Activated naive CD4-positive, alpha-beta T cell treated with anti-CD3 and anti-CD28 coated beads, Interleukin-2, amount 50 U/mL, for 16 hours (primary cell): Measurements from ENCODE around the gene OCSTAMP.

Source experiments
- DNase-seq: peaks from one replicate; pipeline ENCODE4 v3.0.0-alpha.2; 2020

Gene OCSTAMP

DNA sequence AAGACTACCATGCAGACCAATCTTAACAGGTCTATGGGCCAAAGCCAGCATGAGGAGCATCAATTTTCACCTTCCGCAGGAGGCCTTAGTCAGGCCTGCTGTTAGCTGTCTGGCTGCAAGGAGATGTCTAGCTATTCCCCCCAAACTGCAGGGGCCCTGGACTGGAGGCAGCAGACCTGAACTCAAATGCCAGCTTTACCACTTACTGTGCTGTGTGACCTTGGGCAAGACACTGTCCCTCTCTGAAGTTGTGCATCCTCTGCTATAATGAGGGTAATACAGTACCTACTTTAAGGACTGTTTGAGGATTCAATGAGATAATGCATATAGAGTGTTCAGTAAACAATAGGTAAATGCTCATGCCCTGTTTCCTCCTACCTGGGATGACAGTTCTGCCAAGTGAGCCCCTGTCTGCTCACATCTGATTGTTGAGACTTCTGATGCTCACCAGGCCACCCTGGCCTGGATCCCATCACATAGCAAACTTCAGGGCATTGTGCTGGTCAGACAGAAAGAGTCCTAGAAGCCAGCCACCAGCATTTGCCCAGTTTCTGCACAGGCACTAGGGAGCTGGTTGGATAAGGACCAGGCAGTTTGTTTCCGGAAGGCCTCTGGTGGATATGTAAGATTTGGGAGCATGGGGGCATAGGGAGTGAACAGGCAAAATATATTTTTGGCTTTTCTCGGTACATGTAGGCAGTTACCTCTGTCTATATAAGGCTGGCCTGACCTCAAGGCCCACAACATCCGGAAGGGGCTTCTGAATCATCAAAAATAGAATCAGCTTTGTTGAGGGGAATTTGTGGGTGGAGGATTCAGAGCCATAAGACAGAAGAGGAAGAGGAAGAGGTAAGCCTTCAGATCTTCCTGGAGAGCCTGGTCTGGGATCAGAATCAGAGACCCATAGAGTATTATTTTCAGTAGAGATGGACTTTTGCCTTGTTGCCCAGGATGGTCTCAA, 2.3 kb upstream of the OCSTAMP start:
- no peak for DNase-seq

DNA sequence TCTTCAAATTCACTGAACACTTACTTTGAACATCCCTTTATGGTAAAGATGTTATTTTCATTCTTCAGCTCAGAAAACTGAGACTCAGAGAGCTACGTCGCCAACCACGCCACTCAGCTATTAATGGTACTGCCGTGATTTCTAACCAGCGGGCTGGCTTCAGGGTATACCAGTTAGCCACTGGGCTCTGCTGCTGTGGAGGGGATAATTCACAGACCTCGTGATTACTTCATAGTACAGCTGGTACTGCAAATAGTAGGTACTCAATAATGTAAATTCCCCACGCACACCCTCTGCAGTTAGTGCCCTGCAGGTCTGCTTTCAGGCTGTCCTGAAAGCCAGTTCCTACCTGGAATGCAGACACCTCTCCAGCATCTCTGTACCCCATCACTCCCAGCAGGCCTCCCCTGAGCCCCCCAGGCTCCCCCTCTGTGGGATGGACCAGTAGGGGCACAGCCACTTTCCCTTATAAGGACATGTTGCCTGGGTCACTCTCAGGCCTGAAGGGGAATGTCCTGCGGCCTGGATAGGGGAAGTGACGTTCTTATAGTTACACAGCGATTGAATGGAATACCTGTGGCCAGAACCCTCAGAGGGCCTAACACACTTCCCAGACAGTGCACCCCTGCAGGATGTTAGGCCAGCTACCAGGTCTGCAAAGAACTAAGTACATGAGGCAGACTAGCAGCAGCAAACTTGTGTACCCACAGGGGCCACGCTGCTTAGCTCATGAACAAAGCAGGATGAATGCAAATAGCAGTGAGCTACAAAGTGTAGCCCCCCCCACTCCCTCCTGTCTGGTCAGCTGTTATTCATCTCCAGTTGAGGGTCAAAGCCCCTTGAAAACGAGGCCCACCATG, 1.3 kb upstream of the OCSTAMP start:
- no peak for DNase-seq

GRCh38 chr20:46549188-46549972, 1.1 kb downstream of the OCSTAMP start:
- DNase-seq: no peak

- no peak for DNase-seq
Measured at GRCh38 chr20:46548688-46549087, 1.8 kb downstream of the OCSTAMP start.

DNA sequence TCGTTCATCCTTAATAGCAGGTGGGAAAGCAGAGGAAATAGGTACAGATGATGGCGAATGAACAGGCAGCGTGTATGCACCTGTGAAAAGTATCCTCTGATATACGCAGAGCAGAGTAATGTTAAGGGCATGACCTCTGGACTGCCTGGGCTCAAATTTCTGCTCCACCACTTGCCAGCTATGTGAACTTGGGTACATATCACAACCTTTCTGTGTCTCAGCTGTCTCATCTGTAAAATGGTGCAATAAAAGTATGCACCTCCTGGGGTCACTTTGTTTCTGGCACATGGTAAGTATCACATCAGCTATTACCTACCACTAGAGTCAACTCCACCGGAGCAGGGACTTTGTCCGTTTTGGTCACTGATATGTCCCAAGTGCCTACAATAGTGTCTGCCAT, 2.5 kb downstream of the OCSTAMP start:
- DNase-seq: no peak

DNA sequence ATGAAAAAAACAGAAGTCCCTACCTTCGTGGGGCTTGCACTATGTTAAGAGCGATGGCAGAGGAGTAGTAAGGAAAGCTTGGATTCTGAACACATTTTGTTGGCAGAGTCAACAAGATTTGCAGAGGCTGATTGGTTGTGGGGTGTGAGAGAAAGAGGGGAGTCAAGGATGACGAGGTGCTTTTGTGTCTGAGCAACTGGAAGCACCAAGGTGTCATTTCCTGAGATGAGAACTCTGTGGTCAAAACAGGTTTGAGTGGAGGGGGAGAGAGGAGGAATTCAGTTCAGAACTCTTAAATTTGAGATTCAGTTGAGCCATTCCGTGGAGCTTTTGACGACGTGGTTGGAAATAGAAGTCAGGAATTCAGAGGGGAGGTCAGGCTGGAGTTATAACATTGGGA, 3.5 kb downstream of the OCSTAMP start:
- no peak for DNase-seq

DNA sequence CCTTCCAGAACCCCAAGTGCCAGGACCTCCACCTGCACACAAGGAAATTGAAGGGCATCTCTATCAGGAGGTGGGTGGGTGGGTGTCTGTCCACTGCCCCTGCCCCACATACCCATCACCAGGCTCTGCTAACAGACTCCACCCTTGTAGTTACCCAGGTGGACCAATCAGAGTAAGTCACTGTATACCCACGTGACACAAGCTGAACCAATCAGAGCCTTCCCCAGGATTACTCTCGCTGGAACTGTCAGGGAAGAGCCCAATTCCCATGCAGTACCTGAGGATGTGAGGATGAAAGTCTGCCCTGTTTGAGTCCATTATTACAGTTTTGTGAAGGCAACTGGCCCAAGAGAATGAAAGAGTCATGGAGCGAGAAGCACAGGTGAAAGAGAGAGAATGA, 4.2 kb downstream of the OCSTAMP start:
- no peak for DNase-seq

DNA sequence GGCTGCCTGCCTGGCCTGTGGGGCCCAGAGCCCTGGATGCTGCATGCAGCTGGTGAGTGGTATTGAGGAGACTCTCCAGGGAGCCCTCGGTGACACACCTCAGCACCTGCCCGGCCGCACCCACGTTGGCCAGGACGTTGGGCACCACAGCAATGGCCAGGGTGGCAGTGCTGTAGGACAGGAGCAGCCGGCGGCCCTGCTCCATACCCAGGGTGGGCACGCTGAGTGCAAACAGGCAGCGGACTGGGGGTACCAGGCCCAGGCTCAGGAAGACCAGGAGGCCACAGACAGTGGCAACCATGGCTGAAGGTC, 4.7 kb downstream of the OCSTAMP start:
- no peak for DNase-seq

GRCh38 chr20:46545077-46545826, 5.2 kb downstream of the OCSTAMP start:
- no peak for DNase-seq

GRCh38 chr20:46544576-46544975, 5.9 kb downstream of the OCSTAMP start:
- DNase-seq: no peak

- DNase-seq: no peak
Measured at GRCh38 chr20:46543959-46544358, 6.5 kb downstream of the OCSTAMP start.

GRCh38 chr20:46543033-46543432, 7.4 kb downstream of the OCSTAMP start:
- no peak for DNase-seq

- DNase-seq: no peak
Measured at GRCh38 chr20:46541229-46541935, 9.1 kb downstream of the OCSTAMP start.

DNA sequence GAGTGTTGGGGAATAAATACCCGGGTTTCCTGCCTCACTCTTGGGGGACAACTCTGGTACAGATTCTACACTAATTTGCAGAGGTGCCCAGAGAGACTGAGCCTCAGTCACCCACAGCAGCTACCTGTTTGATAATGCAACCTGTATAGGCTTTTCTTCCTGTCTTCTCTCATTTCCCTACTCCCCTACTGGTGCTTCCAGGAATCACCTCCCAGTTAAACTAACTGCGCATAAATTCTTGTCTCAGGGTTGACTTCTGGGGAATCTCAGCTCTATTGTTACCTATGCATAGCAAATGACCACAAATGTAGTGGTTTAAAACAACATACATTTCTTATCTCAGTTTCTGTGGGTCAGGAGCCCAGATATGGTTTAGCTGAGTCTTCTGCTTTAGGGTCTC, 11.3 kb downstream of the OCSTAMP start:
- no peak for DNase-seq

GRCh38 chr20:46530640-46531039, 19.8 kb downstream of the OCSTAMP start:
- DNase-seq: no peak

DNA sequence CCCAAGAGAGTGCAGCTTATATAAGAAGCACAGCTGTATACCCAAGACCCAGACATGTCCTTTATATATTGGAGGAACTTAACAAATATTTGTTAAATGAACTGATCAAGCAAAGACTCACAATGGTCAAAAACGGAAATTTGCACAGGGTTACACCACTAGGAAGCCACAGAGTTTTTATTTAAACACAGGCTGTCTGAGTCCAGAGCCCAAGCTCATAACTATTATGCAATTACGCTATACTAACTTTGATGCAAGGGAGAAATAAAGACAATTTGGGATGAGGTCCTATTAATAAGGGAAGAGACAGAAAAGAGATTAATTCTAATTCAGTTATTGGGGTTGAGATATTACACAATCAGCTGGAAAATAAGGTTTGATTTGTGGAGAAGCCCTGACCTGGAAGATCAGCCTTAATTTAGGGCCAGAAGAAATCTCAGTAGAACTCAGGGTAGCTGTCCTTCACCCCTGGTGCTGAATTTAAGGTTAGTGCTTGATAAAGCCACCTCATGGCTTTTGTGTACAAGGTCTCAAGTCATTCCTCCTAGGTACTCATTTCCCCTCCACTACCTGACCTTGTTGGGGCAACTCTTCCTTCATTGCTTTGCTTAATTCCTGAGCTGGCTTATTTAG, 26.6 kb downstream of the OCSTAMP start:
- no peak for DNase-seq

GRCh38 chr20:46523108-46523507, 27.3 kb downstream of the OCSTAMP start:
- DNase-seq: no peak

DNA sequence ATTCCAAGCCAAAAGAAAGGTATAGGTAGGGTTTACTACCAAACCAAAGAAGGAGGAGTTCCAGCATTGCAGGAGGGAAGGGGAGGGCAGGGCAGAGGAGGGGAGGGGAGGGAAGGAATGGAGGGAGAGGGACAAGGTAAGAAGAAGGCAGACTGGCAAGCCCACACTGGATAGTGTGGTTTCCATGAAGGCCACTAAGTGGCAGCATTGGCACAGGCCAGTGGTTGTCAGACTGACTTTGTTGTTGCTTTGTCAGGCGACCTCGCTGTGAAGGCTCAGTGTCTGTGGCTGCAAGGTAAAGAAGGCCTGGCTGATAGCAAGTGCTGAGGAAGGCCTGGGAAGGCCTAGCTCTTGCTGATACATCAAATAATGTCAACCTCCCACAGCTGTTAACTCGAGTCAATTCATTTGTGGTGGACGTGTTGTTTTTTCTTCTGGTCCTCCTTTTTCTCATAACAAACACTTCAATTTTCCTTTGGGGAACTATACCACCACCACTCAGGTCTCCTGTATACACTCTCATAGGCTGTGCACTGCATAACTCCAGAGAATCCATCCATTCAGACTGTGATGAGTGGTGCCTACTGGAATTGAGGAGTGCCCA, 29.4 kb downstream of the OCSTAMP start:
- DNase-seq: peak; percentile 23

GRCh38 chr20:46520540-46520939, 29.9 kb downstream of the OCSTAMP start:
- no peak for DNase-seq

- DNase-seq: no peak
Measured at GRCh38 chr20:46519471-46520068, 30.9 kb downstream of the OCSTAMP start.
